ENCODE data around the gene SND1. TPM values are rescaled to one million over a fixed set of nuclear protein-coding genes. Genes with fewer than 3 reads are reported as not detected.

SND1 gene
- total and polyA plus RNA-seq, 12 donors = 58.9 to 266 (median 132) TPM

DNA sequence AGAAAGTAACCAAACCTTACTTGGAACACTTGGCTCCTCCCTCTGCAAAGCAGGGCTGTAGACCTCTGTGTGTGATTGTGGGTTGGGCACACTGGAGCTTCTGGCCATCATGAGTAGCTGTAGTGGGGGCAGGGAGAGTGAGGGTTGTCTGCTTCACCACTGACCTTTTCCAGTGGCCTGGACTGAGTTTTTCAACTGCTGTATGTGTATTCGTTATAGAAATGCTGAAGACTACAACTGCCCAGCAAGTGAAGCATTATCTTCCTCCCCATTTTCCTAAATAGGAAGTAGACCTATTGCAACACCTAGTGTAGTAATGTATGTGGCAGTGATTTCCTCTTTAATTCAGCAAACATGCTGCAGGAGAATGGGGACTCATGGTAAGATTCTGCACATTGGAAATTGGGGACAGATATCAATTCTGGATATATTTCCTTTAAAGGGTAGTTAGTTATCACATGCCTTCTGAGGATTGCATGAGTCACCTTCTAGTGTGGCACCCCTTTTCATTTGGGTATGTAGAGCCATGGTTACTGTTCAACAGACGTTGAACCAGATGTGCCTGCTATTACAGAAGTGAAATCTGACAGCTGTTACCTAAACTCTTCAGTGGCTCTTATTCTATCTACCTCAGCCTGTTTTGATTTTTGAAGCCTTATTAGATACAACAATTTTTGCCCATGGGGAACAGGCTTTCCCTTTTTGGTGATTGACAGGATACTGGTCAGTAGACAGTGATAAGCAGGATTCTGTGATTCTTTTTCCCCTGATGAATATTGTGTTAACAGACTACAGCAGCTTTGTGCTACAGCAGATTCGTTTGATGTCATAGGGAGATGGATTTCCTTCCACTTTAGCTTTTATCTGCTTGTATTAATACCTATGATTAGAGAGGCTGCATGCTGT is 130.9 kb downstream of the SND1 start:
- Histone ChIP-seq H3K4me1 (replicated peaks in 1 of 2) (peaks cover 0 to 24% of the 10 kb centered on the region in 2 donors), H3K27ac (no peak overlapping the region), H3K27me3 (no peaks in the 10 kb centered on the region), H3K4me3 (no peak overlapping the region), H3K36me3 (replicated peaks in 1 of 2) (no peaks in the 10 kb centered on the region), H3K9me3 (replicated peaks in 1 of 3) (no peaks in the 10 kb centered on the region)
- no peak for DNase-seq
- TF ChIP-seq, protein P1, sequence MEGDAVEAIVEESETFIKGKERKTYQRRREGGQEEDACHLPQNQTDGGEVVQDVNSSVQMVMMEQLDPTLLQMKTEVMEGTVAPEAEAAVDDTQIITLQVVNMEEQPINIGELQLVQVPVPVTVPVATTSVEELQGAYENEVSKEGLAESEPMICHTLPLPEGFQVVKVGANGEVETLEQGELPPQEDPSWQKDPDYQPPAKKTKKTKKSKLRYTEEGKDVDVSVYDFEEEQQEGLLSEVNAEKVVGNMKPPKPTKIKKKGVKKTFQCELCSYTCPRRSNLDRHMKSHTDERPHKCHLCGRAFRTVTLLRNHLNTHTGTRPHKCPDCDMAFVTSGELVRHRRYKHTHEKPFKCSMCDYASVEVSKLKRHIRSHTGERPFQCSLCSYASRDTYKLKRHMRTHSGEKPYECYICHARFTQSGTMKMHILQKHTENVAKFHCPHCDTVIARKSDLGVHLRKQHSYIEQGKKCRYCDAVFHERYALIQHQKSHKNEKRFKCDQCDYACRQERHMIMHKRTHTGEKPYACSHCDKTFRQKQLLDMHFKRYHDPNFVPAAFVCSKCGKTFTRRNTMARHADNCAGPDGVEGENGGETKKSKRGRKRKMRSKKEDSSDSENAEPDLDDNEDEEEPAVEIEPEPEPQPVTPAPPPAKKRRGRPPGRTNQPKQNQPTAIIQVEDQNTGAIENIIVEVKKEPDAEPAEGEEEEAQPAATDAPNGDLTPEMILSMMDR (IDR thresholded peaks at IDR 0.05) = no peak
- TF ChIP-seq POLR2A (IDR thresholded peaks at IDR 0.05) = no peak
- WGBS, 4 donors = 52 to 70% (median 66%) methylated on average over 3 of the region's 3 CpGs
- intact Hi-C loops (cut with DNase I) = no loop called here

- 97 to 100% (median 98%) methylated on average over 1 of the region's 1 CpG for WGBS, 4 donors
- no peaks in the 10 kb centered on the region for H3K9me3 ChIP-seq (replicated peaks in 1 of 3)
- no peak for TF ChIP-seq POLR2A (IDR thresholded peaks at IDR 0.05)
- TF ChIP-seq, protein P1 (IDR thresholded peaks at IDR 0.05) = no peak
- intact Hi-C loops (cut with DNase I) = no loop called here
- peaks cover 0 to 24% of the 10 kb centered on the region in 2 donors for H3K4me1 ChIP-seq (replicated peaks in 1 of 2)
- no peaks in the 10 kb centered on the region for H3K27me3 ChIP-seq
- H3K27ac ChIP-seq = no peak overlapping the region
- no peaks in the 10 kb centered on the region for H3K36me3 ChIP-seq (replicated peaks in 1 of 2)
- no peak overlapping the region for H3K4me3 ChIP-seq
- DNase-seq = no peak
Observed at GRCh38 chr7:127786184-127786583, 134.2 kb downstream of the SND1 start.

DNA sequence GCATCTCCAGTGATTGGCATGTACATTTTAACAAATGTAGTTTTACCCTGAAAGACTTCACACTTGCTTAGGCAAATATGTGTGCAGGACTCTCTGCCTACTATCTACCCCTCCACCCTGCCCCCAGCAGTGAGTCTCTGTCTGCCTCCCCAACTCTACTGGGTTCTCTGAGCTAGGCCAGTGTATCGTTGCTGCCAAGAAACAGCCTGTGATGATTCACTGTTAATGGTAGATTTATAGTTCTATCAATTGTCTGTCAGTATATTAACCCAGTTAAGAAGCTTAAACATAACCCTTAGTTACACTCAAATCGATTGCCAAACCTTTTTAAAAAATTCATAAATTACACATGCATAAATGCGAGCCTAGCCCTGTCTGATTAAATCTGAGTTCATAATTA is 137.0 kb downstream of the SND1 start:
- Histone ChIP-seq H3K27me3 (no peaks in the 10 kb centered on the region), H3K4me3 (no peak overlapping the region), H3K4me1 (replicated peaks in 1 of 2) (peaks cover 0 to 12% of the 10 kb centered on the region in 2 donors), H3K27ac (no peak overlapping the region), H3K36me3 (replicated peaks in 1 of 2) (no peaks in the 10 kb centered on the region), H3K9me3 (replicated peaks in 1 of 3) (no peaks in the 10 kb centered on the region)
- 53 to 71% (median 58%) methylated on average over 3 of the region's 3 CpGs for WGBS, 4 donors
- DNase-seq = no peak
- intact Hi-C loops (cut with DNase I) = no loop called here
- TF ChIP-seq POLR2A (IDR thresholded peaks at IDR 0.05) = no peak
- TF ChIP-seq, protein P1 (IDR thresholded peaks at IDR 0.05) = no peak

GRCh38 chr7:127791446-127792189 is 139.6 kb downstream of the SND1 start:
- H3K36me3 ChIP-seq (replicated peaks in 1 of 2) = no peaks in the 10 kb centered on the region
- TF ChIP-seq, protein P1 (IDR thresholded peaks at IDR 0.05) = no peak
- TF ChIP-seq POLR2A (IDR thresholded peaks at IDR 0.05) = no peak
- no peak overlapping the region for H3K4me3 ChIP-seq
- no peak overlapping the region for H3K27ac ChIP-seq
- no peaks in the 10 kb centered on the region for H3K9me3 ChIP-seq (replicated peaks in 1 of 3)
- intact Hi-C loops (cut with DNase I) = no loop called here
- WGBS, 4 donors = 82 to 85% (median 84%) methylated on average over 6 of the region's 6 CpGs
- peaks cover 5 to 27% of the 10 kb centered on the region in 2 donors for H3K4me1 ChIP-seq (replicated peaks in 1 of 2)
- no peak for DNase-seq
- no peaks in the 10 kb centered on the region for H3K27me3 ChIP-seq
